ENCODE results near the gene WNT7A.

Gene WNT7A

GRCh38 chr3:13884851-13885703 lies 5.2 kb upstream of the WNT7A start:
- peak in 1 of 2 donors; percentile 41 for DNase-seq (ENCODE audit: low read depth in 2 of 2)

- no peak for DNase-seq (ENCODE audit: low read depth in 2 of 2)
Measured at GRCh38 chr3:13883681-13884080, 3.8 kb upstream of the WNT7A start.

- DNase-seq (ENCODE audit: low read depth in 2 of 2) = no peak
Measured at GRCh38 chr3:13882876-13883275, 3.0 kb upstream of the WNT7A start.

- DNase-seq (ENCODE audit: low read depth in 2 of 2) = no peak
Measured at GRCh38 chr3:13881536-13882410, 1.9 kb upstream of the WNT7A start.

- DNase-seq (ENCODE audit: low read depth in 2 of 2) = no peak
Measured at GRCh38 chr3:13880811-13881156, 913 bp upstream of the WNT7A start.

- DNase-seq (ENCODE audit: low read depth in 2 of 2) = no peak
Measured at GRCh38 chr3:13879102-13879945, 547 bp downstream of the WNT7A start.

GRCh38 chr3:13878281-13879101 lies 1.4 kb downstream of the WNT7A start:
- DNase-seq (ENCODE audit: low read depth in 2 of 2) = no peak

GRCh38 chr3:13877911-13878280 lies 2.0 kb downstream of the WNT7A start:
- DNase-seq (ENCODE audit: low read depth in 2 of 2) = no peak

GRCh38 chr3:13876451-13877100 lies 3.3 kb downstream of the WNT7A start:
- DNase-seq (ENCODE audit: low read depth in 2 of 2) = no peak

GRCh38 chr3:13874891-13875290 lies 5.0 kb downstream of the WNT7A start:
- no peak for DNase-seq (ENCODE audit: low read depth in 2 of 2)

GRCh38 chr3:13873818-13874217 lies 6.1 kb downstream of the WNT7A start:
- DNase-seq (ENCODE audit: low read depth in 2 of 2) = no peak

GRCh38 chr3:13872451-13872850 lies 7.4 kb downstream of the WNT7A start:
- no peak for DNase-seq (ENCODE audit: low read depth in 2 of 2)

- no peak for DNase-seq (ENCODE audit: low read depth in 2 of 2)
Measured at GRCh38 chr3:13871791-13872190, 8.1 kb downstream of the WNT7A start.

GRCh38 chr3:13870902-13871301 lies 9.0 kb downstream of the WNT7A start:
- DNase-seq (ENCODE audit: low read depth in 2 of 2) = no peak

- DNase-seq (ENCODE audit: low read depth in 2 of 2) = no peak
Measured at GRCh38 chr3:13869761-13870343, 10.0 kb downstream of the WNT7A start.

GRCh38 chr3:13868844-13869724 lies 10.8 kb downstream of the WNT7A start:
- DNase-seq (ENCODE audit: low read depth in 2 of 2) = no peak

GRCh38 chr3:13867732-13868131 lies 12.1 kb downstream of the WNT7A start:
- no peak for DNase-seq (ENCODE audit: low read depth in 2 of 2)

GRCh38 chr3:13866041-13866965 lies 13.6 kb downstream of the WNT7A start:
- no peak for DNase-seq (ENCODE audit: low read depth in 2 of 2)
